BE2C (cell line): ENCODE data around the gene DYSF.
A peak's percentile ranks its signal among the peaks of the same experiment; 100 is the strongest.

ENCODE experiments used
- DNase-seq: peaks from one replicate; pipeline ENCODE4 v3.0.0-alpha.2; 2020
- H3K27me3 ChIP-seq: fragments of 250-450 bp; sonication (Bioruptor Pico); 2 replicates; pipeline ENCODE4 v1.5.1; 2020; ENCODE audit warnings: mild to moderate bottlenecking
- H3K36me3 ChIP-seq: fragments of 250-450 bp; sonication (Bioruptor Pico); 2 replicates; pipeline ENCODE4 v1.5.1; 2020; ENCODE audit warnings: mild to moderate bottlenecking
- H3K4me1 ChIP-seq: fragments of 250-450 bp; sonication (Bioruptor Pico); 2 replicates; pipeline ENCODE4 v1.5.1; 2020
- H3K4me3 ChIP-seq: 2 replicates; pipeline ENCODE4 v1.5.1; 2011; ENCODE audit warnings: low read depth, low read length
- H3K9me3 ChIP-seq: fragments of 250-450 bp; sonication (Bioruptor Pico); 2 replicates; pipeline ENCODE4 v1.5.1; 2020
- CTCF ChIP-seq: IDR thresholded peaks from 2 replicates; pipeline ENCODE4 v1.5.1; 2012; ENCODE audit warnings: mild to moderate bottlenecking, low read depth, low read length

The DYSF gene

GRCh38 chr2:71530641-71531332 is 77.4 kb downstream of the DYSF start:
- H3K4me1 ChIP-seq = no peaks in the 10 kb centered on the region
- H3K36me3 ChIP-seq = no peaks in the 10 kb centered on the region
- H3K27me3 ChIP-seq = no peaks in the 10 kb centered on the region
- no peaks in the 10 kb centered on the region for H3K9me3 ChIP-seq
- no peak for DNase-seq
- TF ChIP-seq CTCF = peak; percentile 64
- no peak overlapping the region for H3K4me3 ChIP-seq

GRCh38 chr2:71531522-71532047 is 78.2 kb downstream of the DYSF start:
- H3K4me3 ChIP-seq = no peak overlapping the region
- no peaks in the 10 kb centered on the region for H3K9me3 ChIP-seq
- TF ChIP-seq CTCF = no peak
- no peaks in the 10 kb centered on the region for H3K36me3 ChIP-seq
- no peaks in the 10 kb centered on the region for H3K4me1 ChIP-seq
- H3K27me3 ChIP-seq = no peaks in the 10 kb centered on the region
- DNase-seq = no peak

- DNase-seq = no peak
- H3K27me3 ChIP-seq = no peaks in the 10 kb centered on the region
- H3K4me3 ChIP-seq = no peak overlapping the region
- no peaks in the 10 kb centered on the region for H3K9me3 ChIP-seq
- no peaks in the 10 kb centered on the region for H3K36me3 ChIP-seq
- H3K4me1 ChIP-seq = no peaks in the 10 kb centered on the region
- no peak for TF ChIP-seq CTCF
These were observed 79.0 kb downstream of the DYSF start for GRCh38 chr2:71532327-71532726.

- Histone ChIP-seq H3K4me1 (no peaks in the 10 kb centered on the region), H3K4me3 (no peak overlapping the region), H3K9me3 (no peaks in the 10 kb centered on the region), H3K27me3 (no peaks in the 10 kb centered on the region), H3K36me3 (no peaks in the 10 kb centered on the region)
- DNase-seq = no peak
- TF ChIP-seq CTCF = no peak
These were observed 80.8 kb downstream of the DYSF start for GRCh38 chr2:71534201-71534600.

GRCh38 chr2:71534826-71535225 is 81.5 kb downstream of the DYSF start:
- Histone ChIP-seq H3K4me1 (no peaks in the 10 kb centered on the region), H3K4me3 (no peak overlapping the region), H3K9me3 (no peaks in the 10 kb centered on the region), H3K36me3 (no peaks in the 10 kb centered on the region), H3K27me3 (no peaks in the 10 kb centered on the region)
- DNase-seq = no peak
- no peak for TF ChIP-seq CTCF

GRCh38 chr2:71535526-71535925 is 82.2 kb downstream of the DYSF start:
- Histone ChIP-seq H3K27me3 (no peaks in the 10 kb centered on the region), H3K36me3 (no peaks in the 10 kb centered on the region), H3K4me3 (no peak overlapping the region), H3K9me3 (no peaks in the 10 kb centered on the region), H3K4me1 (no peaks in the 10 kb centered on the region)
- TF ChIP-seq CTCF = no peak
- DNase-seq = no peak
